ENCODE measurements around the gene ABCC2.
"Not testable (repeated sequence)": the region's sequence is repeated elsewhere in the genome, so short reads cannot be mapped to it uniquely, and the experiment has no call there.

The ABCC2 gene

DNA sequence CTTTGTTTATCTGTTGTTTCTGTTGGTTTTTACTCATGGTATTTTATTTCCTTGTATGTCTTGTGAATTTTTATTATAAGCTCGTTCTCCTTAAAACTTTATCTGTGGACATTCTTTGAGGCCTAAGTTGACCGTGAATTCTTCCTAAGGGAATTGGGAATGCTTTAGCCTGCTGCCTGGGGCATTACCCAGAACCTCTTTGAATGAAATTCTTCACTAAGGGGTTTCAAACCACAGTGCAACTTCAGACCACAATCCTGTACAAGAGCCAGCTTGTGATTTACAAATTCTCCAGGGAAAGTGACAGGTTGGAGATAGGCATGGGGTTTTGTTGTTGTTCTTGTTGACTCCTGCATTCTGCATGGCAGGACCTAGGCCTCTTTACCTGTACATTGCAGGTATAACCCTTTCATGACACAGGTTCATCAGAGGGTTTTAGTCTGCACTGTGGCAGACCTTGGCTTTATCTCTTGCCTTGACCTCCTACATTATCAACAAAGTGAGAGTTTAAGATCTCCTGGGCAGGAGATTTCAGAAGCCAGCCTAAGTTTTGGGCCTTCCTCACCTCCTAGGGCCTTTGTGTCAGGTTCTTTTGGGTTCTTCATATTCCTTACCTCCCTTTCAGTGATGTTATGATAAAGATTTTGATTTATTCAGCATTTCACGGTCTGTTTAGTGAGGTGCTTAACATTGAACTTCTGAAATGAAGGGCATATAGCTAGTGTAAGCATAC lies 70.2 kb downstream of the ABCC2 start:
- TF ChIP-seq ZFX (IDR thresholded peaks at IDR 0.05; ENCODE audit: borderline replicate concordance) = no peak
- peak overlapping the region; percentile 17; the same call in 1 of the 2 replicates for H3K27ac ChIP-seq

DNA sequence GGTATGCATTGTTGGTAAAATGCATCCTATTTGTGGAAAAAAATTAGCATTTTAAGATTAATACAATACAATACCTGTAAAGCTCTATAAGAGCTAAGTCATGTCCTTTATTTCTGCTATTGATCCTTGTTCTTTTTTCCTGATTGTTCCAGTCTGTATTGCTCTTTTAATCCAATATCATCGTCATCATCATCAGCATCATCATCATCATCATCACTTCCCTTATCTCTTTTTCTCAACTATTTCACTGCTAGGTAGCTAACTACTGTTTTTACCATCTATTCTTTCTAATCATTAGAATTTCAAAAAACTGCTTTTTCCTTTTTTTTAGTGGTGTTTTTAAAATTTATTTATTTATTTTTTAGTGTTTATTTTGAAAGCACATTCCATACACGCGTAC lies 71.2 kb downstream of the ABCC2 start:
- no peak for TF ChIP-seq ZFX (IDR thresholded peaks at IDR 0.05; ENCODE audit: borderline replicate concordance)
- TF ChIP-seq, protein P1, sequence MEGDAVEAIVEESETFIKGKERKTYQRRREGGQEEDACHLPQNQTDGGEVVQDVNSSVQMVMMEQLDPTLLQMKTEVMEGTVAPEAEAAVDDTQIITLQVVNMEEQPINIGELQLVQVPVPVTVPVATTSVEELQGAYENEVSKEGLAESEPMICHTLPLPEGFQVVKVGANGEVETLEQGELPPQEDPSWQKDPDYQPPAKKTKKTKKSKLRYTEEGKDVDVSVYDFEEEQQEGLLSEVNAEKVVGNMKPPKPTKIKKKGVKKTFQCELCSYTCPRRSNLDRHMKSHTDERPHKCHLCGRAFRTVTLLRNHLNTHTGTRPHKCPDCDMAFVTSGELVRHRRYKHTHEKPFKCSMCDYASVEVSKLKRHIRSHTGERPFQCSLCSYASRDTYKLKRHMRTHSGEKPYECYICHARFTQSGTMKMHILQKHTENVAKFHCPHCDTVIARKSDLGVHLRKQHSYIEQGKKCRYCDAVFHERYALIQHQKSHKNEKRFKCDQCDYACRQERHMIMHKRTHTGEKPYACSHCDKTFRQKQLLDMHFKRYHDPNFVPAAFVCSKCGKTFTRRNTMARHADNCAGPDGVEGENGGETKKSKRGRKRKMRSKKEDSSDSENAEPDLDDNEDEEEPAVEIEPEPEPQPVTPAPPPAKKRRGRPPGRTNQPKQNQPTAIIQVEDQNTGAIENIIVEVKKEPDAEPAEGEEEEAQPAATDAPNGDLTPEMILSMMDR (IDR thresholded peaks at IDR 0.05) = no peak
- no peak overlapping the region for H3K27ac ChIP-seq

DNA sequence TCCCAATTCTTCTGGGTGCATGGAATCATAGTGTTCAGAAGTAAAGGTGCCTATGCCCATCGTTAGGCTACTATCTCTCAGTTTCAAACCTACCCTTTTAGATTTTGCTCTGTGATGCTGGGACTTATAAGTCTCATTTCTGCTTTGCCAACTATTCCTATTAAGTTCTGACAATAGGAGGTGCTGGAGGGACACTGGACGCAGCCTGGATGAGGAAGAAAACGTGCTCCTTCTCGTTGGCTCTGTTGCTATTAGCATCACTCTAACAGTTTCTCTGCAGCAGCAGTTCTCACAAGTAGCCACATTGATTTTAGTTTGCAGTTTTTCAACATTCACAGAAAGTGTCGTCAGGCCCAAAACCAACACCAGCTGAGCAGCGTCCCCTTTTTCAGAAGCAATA lies 72.4 kb downstream of the ABCC2 start:
- TF ChIP-seq, protein P1 (IDR thresholded peaks at IDR 0.05) = peak; percentile 40
- no peak for TF ChIP-seq ZFX (IDR thresholded peaks at IDR 0.05; ENCODE audit: borderline replicate concordance)
- no peak overlapping the region for H3K27ac ChIP-seq

DNA sequence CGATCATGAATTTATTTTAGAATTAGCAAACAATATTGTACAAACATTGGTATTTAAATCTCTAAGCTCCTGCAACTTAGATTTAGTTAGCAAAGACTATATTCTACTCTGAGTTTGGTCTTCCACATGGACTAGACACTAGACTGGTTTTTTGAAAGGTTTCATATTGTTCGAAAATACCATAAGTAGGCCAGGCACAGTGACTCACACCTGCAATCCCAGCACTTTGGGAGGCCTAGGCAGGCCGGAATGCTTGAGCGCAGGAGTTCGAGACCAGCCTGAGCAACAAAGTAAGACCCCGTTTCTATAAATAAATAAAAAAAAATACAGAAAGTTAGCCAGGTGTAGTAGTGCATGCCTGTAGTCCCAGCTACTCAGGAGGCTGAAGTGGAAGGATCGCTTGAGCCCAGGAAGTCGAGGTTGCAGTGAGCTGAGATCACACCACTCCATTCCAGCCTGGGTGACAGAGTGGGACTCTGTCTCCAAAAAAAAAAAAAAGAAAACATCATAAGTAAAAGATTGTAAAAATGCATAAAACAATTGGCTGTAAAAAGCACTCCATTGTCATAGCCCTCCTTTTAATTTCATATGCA lies 73.1 kb downstream of the ABCC2 start:
- no peak overlapping the region for H3K27ac ChIP-seq
- TF ChIP-seq ZFX (IDR thresholded peaks at IDR 0.05; ENCODE audit: borderline replicate concordance) = no peak
- TF ChIP-seq, protein P1 (IDR thresholded peaks at IDR 0.05) = no peak

DNA sequence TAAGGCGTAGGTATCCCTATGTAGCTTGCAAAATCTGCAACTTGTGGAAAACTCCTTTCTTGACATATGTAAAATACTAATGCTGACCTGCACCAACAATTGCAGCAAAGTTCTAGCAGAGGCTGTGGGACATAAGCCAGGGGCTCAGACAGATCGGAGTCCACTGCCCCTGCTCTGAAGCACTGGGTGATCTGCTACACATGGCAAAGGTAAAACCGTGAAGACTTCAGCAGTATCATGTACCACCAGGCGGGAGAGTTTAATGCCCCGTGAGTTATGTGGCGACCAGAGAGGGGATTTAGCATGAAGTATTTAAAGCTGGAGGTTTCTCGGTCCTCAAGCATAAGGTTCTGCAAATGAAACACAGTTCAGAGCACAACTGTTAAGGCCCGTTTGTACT lies 76.4 kb downstream of the ABCC2 start:
- TF ChIP-seq, protein P1 (IDR thresholded peaks at IDR 0.05) = no peak
- no peak for TF ChIP-seq ZFX (IDR thresholded peaks at IDR 0.05; ENCODE audit: borderline replicate concordance)
- no peak overlapping the region for H3K27ac ChIP-seq

DNA sequence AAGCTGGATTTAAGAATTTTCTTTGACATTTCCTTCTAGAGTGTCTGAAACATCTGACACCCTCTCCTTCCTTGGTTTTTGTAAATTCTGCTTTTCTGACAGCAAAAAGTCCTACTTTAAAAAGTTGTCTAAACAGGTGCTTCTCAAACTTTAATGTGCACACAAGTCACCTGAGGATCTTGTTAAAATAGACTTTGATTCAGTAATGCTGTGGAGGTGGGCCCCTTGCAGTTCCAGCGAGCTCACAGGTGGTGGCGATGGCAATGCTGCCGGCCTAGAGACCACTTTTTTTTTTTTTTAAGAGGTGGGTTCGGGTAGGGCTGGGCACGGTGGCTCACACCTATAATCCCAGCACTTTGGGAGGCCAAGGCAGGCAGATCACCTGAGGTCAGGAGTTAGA lies 77.1 kb downstream of the ABCC2 start:
- TF ChIP-seq ZFX (IDR thresholded peaks at IDR 0.05; ENCODE audit: borderline replicate concordance) = no peak
- TF ChIP-seq, protein P1 (IDR thresholded peaks at IDR 0.05) = peak; percentile 66
- no peak overlapping the region for H3K27ac ChIP-seq

DNA sequence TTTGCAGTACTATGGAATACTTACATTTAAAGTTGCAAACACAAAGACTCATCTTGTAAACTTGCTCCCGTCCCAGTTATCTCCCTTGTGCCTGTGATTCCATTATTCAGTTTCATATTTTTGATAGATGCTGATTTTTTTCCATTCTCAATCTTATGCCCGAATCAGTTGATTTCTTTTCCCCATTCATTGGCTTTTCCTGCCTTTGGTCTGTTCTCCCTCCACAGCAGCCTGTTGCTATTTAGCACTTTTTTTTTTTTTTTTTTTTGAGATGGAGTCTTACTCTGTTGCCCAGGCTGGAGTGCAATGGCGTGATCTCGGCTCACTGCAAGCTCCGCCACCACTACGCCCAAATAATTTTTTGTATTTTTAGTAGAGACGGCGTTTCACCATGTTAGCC lies 78.0 kb downstream of the ABCC2 start:
- TF ChIP-seq, protein P1 (IDR thresholded peaks at IDR 0.05) = no peak
- no peak for TF ChIP-seq ZFX (IDR thresholded peaks at IDR 0.05; ENCODE audit: borderline replicate concordance)
- no peak overlapping the region for H3K27ac ChIP-seq

DNA sequence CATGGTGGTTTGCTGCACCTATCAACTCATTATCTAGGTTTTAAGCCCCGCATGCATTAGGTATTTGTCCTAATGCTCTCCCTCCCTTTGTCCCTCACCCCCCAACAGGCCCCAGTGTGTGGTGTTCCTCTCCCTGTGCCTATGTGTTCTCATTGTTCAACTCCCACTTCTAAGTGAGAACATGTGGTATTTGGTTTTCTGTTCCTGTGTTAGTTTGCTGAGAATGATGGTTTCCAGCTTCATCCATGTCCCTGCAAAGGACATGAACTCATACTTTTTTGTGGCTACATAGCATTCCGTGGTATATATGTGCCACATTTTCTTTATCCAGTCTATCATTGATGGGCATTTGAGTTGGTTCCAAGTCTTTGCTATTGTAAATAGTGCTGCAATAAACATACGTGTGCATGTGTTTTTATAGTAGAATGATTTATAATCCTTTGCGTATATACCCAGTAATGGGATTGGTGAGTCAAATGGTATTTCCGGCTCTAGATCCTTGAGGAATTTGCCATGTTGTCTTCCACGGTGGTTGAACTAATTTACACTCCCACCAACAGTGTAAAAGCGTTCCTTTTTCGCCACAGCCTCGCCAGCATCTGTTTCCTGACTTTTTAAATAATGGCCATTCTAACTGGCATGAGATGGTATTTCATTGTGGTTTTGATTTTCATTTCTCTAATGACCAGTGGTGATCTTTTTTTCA lies 81.2 kb downstream of the ABCC2 start:
- H3K27ac ChIP-seq = not testable (repeated sequence)

DNA sequence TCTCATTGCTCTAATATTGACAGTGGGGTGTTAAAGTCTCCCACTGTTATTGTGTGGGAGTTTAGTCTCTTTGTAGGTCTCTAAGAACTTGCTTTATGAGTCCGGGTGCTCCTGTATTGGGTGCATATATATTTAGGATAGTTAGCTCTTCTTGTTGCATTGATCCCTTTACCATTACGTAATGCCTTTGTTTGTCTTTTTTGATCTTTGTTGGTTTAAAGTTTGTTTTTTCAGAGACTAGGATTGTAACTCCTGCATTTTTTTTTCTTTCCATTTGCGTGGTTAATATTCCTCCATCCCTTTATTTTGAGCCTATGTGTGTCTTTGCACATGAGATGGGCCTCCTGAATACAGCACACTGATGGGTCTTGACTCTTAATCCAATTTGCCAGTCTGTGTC lies 84.8 kb downstream of the ABCC2 start:
- not testable (repeated sequence) for H3K27ac ChIP-seq

Data from 22Rv1 (cell line).